Jurkat, Clone E6-1 (cell line): ENCODE results near the gene ANKRD44.
"Not testable (repeated sequence)": the region's sequence is repeated elsewhere in the genome, so short reads cannot be mapped to it uniquely, and the experiment has no call there.

Experiments
- DNase-seq: peaks from one replicate; pipeline ENCODE4 v3.0.0-alpha.2; 2011; ENCODE audit warnings: low read depth, low spot score
- H3K4me3 ChIP-seq: 2 replicates; pipeline ENCODE4 v1.5.1; 2011; ENCODE audit warnings: mild to moderate bottlenecking, low read length, control low read depth, moderate library complexity

Gene ANKRD44

DNA sequence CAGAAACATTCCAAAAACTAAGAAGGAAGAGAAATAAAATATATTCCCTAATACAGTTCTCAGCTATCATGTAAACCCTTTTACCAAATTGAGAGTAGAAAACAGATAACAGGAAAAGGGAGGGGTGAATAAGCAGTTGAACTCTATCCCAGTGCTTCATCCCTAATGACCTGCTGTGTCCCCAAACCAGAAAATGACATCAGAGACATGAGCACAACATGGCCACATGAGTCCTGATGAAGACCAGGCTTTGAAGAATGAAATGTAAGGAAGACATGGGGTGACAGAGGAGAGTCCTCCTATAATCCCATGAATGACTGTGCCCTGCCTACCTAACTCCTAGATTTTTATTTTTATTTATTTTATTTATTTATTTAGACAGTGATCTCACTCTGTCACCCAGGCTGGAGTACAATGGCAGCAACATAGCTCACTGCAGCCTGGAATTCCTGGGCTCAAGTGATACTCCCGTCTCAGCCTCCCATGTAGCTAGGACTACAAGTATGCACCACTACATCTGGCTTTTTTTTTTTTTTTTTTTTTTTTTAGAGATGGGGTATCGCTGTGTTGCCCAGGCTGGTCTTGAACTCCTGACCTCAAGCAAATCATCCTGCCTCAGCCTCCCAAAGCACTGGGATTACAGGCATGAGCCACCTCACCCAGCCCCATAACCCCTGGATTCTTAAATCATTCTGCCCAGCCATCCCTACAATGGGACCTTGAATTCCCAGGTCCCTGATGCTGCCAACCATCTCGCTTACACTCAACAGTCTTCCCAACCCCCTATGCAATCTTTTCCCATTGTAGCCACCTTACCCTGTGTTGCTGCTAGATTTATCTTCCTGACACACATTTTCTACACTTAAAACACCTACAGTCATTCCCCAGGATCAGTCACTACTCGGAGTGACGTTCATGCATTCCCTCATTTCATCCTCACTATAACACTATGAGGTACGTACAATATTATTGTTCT, 64.5 kb downstream of the ANKRD44 start:
- H3K4me3 ChIP-seq, result no peak overlapping the region
- no peak for DNase-seq

DNA sequence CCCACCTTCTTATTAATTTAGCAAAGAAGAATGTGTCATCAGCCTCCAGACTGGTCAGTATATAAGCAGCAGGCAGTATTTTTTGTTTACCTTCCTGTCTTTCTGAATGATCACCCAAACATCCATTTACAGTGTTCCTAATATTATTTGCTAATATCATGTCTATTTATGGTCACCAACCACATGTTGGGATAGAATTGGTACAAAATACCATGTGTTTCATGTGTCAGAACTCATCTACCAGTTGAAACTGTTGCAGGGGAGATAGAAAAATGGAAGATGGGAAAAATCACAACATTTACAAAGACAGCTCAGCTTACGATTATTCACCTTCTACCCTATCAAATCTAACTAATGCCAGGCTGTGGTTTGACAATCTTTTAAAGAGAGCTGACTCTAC, 66.2 kb downstream of the ANKRD44 start:
- no peak overlapping the region for H3K4me3 ChIP-seq
- no peak for DNase-seq

DNA sequence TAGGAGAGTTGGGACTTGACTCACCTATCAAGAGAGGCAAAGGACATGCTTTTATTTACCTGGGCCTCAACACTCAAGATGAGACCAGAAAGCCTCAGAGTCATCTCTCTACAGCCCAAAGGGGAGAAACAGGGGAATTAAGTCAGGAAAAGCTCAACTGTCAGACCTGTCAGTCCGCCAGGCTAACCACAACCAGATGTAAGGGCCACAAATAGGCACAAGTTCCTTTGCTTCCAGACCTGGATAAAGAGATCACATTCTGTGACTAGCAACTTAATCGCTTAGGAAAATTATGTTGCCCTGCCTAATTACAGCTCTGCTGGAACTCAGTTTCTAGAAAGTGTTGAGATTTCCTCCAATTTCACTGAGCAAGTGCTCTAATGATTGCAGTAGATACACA, 67.9 kb downstream of the ANKRD44 start:
- DNase-seq, result no peak
- no peak overlapping the region for H3K4me3 ChIP-seq

DNA sequence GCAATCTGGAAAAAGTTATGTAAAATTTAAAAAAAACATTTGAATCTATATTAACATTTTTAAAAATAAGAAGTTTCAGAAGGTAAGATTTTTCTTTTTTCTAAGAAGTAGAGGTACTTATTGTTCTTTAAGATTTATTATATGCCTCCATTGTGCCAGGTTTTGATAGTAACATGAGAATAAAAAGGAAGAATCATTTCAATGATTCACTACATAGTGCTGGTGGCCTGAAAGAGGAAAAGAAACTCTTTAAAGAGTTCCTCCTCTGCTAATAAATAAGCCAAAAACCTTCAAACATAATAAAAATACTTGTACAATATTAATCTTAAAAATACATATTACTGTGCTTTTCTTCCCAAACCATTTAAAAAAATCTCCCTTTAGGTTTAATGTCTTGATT, 69.0 kb downstream of the ANKRD44 start:
- no peak for DNase-seq

DNA sequence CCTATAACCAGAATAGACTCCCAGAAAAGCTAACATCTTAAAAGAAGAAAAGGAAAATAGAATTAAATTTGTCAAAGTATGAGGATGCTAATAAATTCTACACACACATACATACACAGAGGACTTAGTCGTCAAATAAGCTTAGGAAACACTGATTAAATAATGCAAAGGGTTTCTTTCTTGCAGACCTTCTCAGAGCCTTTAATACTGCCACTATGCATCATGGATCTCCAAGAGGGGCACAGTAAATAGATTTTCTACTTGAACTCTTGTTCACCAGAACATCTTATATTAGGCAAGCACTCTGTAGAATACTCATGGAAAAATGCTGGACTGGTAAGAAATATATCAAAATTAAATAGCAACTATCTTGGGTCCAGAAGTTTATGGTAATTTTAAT, 69.4 kb downstream of the ANKRD44 start:
- no peak overlapping the region for H3K4me3 ChIP-seq
- no peak for DNase-seq

More for the DNA sequence above, 69.0 kb downstream of the ANKRD44 start:
- H3K4me3 ChIP-seq, result no peak overlapping the region

DNA sequence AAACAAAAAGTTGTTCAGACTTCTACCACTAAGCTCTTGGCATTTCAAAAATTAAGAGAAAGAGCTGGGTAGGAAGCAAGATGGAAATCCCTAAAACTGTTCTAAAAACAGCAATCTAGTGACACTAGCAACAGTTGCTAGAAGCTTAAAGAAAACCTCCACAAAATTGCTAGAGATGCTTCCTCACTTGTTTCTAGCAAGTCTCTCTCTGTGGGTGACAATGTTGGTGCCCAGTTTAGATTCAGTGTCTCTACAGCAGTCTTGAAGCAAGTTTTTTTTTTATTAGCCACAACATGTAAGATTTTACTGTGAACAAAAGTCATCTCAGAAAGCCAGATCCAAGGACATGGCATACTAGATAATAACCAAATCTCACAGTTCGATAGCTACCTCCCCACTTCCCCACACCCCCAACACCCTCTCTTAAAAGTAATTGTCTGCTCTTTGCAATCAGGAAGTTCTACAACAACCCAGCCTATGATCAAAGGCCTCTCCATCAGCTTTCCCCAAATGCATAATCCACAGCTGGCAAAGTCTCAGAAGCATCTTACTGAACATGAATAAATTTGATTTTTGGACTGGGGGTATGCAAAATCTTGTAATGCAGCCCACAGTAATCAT, 70.0 kb downstream of the ANKRD44 start:
- peak; percentile 36 for DNase-seq
- no peak overlapping the region for H3K4me3 ChIP-seq

DNA sequence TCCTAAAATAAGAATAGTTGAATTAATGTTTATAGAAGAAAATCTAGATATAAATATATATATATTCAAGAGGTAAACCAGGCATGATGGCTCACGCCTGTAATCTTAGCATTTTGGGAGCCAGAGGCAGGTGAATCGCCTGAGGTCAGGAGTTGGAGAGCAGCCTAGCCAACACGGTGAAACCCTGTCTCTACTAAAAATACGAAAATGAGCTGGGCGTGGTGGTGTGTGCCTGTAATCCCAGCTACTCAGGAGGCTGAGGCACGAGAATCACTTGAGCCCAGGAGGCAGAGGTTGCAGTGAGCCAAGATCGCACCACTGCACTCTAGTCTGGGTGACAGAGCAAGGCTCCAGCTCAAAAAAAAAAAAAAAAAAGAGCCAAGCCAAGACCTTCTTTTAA, 70.6 kb downstream of the ANKRD44 start:
- DNase-seq, H3K4me3 ChIP-seq: not testable (repeated sequence)

DNA sequence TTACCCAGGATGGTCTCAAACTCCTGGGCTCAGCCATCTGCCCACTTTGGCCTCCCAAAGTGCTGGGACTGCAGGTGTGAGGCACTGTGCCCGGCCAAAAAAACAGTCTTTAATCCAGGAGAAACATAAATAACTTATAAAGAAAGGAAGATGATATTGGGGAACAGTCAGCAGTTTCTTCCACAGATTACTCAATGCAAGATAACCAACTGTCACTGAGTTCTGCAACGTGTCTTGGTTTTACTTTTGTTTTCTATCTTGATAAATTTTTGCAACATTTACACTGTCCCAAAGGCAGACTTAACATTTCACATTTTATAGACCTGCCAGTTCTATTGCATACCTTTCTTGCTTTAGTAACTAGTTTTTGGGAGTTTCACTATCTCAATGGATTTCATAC, 71.1 kb downstream of the ANKRD44 start:
- DNase-seq, result peak; percentile 15

DNA sequence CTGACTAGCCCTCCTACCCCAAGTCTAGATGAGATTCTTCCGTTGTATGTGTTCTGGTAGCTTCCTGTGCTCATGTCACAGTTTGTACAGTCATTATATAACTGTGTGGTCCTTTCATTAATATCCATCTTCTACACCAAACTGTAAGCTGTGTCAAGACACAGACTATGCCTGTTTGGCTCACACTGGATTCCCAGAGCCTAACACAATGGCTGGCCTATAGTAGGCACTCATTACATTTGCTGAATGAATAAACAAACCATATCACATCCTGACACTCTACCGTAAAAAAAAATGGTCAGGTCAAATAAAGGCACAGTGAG, 72.6 kb downstream of the ANKRD44 start:
- no peak for DNase-seq
- H3K4me3 ChIP-seq, result no peak overlapping the region

More for the DNA sequence above, 71.1 kb downstream of the ANKRD44 start:
- no peak overlapping the region for H3K4me3 ChIP-seq

DNA sequence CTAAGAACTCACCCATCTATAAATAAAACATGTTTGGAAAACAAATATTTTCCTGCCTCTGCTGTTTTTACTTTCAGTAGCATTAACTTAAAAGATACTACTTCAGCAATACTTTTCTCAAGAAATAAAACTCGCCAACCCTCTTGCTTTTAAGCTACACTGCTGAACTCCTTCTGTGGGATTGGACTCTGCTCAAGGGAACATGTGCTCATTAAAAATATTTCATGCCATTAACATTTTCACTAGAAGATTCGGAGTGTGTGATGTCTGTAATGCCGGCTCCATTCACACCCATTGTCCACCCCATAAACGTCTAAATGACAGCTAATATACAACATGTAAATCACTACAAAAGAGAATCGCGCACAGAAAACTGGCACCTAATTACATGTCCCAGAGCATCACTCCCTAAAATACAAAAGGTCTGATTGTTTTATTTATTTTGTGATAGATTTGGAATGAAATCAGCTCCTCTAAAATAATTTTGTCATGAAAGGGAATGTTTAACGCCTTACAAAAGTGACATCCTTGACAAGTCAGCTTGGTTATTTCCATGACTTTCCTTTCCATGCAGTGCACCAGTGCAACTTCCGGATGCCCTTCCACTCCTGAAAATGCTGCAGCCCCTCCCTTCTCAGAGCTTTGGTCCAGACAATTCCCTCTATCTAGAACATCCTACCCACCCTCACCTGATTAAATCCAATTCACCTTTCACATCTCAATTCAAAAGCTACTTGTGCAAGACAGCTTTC, 73.1 kb downstream of the ANKRD44 start:
- H3K4me3 ChIP-seq, result no peak overlapping the region
- DNase-seq, result no peak

DNA sequence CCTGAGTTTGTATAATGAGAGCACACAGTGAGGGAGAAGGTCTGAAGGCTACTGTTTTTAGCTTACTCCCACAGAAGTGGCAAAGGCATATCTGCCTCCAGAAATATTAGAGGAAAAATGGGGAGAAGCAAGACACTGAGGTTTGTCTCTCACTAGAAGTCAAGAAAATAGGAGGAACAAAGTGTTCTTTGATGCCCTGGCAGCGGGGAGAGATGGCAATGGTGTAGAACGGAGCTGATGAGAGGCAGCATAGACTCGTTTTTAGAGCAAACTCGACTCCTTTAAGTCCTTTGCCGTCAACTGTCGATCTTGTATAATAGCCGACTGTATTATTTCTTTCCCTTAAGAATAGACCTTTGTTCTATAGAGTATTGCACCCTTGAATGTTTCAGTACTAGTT, 73.8 kb downstream of the ANKRD44 start:
- no peak overlapping the region for H3K4me3 ChIP-seq
- no peak for DNase-seq

DNA sequence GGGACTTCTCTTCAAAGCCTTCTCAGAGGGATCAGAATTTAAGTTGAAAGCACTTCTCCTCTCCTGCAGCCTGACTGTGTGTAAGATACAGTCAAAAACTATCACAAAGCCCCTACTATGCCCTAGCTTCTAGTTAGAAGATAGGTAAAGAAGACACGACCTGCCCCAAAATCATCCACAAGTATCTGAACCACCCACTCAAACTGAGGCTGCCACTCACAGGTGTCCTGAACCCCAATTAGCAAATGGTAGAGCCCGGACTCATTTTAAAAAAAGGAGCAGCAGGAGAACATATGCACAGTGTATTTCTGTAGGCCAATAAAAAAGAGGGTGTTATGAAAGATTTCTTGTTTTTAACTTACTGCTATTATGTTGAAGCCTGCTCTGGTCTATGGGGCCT, 74.4 kb downstream of the ANKRD44 start:
- no peak overlapping the region for H3K4me3 ChIP-seq
- DNase-seq, result no peak

DNA sequence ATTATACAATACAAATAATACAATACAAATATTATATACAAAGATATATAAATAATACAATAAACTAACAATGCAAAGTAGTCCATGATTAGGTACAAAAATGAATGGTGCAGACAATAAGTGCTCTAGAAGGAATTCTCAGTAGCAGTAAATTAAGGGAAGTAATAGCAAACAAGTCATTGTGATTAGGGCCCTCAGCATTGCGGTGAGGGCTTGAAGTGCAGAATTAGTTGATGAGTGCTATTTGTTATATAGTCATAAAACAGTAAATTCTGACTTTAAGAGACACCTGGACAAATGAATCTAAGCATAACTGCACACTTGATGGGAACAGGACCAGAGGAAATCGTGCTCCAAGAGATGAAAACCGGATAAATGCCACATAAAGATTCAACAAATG, 74.9 kb downstream of the ANKRD44 start:
- H3K4me3 ChIP-seq, result no peak overlapping the region
- DNase-seq, result no peak

DNA sequence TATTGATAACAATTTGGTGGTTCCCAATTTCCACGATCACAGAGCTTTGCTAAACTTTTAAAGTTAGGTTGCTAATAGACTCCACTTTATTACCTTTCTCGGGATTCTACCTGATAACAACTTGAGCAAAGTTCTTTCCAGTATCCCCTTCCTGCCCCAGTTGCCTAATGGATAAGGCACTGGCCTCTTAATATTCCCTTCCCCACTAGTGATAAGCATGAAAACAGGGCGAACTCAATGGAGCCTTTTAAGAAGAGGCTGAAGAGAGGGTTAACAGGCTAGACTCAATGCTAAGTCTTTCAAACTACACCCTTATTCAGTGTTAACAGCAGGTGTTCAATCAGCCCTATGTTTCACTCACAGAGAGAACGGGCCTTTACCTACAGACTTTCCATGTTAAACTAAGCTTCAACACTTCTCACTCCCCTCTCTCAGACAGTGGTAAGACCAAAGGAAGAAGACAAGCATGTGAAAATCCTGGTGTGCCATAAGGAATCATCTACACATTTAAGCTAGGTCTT, 75.8 kb downstream of the ANKRD44 start:
- no peak for DNase-seq
- no peak overlapping the region for H3K4me3 ChIP-seq

DNA sequence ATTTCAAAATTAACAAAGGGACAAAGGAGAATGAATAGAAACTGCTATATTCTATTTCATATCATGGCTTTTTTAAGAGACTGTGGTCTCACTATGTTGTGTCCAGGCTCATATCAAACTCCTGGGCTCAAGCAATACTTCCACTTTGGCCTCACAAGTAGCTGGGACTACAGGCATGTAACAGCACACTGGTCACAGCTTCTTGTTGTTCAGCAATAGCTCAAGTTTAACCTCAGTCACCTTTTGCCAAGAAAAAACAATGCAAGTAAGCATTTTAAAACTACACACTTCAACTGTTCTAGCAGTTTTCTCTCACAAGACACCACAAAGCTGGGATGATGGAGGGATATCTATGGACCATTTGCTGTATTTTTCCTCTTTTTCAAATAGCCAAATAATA, 77.1 kb downstream of the ANKRD44 start:
- DNase-seq, result no peak
- H3K4me3 ChIP-seq, result no peak overlapping the region

DNA sequence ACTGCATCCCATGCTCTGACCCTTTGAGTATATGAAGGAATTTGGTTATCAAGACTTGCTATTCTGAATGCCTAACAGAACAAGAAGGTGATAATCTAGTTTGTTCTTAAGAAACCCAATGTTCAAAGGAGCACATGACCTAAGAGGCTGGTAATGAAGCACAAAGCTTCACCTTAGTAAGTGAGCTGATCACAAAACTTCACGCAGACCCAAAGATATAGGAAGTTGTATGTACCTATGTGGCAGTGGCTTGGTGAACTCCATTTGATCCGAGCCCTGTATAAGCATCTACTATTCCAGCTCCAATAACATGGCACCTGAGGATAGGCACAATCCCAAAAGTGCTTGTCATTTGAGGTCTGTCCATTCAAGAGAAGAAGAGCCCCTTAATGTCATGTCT, 78.6 kb downstream of the ANKRD44 start:
- no peak overlapping the region for H3K4me3 ChIP-seq

DNA sequence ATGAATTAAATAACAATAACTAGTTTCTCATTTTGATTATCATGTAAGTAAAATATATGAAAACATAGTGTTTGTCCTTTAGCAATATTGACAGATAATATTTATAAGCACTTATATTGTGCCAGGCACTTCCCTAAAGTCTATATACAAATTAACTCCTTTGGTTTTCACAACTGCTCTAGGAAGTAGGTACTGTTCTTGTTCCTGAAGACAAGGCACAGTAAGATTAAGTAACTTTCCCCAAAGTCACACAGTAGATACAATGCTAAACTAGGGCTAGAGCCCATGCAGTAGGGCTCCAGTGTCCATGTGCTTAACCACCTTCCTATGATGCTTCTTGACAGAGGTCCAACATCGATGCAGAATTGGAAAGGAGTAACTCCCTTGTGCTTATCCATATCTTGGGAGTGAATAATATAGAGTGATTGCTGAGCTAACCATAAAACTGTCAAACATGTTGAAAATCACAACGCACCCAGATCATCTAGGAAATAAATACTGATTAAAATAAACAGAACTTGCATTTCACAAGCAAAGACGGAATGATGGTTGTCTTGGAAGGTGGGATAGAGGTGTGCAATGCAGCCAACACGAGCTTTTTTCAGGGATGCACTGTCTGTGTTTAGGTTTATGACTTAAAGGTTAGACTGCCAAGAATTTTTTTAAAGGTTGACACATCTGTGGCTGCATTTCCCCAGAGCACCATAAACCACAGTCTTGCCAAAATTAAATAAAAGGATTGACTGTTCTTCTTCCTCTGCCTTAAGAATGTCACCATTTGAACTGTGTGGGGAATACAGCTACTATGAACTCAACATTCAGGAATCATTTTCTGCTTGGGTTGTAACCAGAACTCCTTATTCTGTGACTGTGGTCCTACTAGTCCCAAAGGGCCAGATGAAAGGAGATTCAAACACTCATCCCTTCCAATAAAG, 80.8 kb downstream of the ANKRD44 start:
- no peak for DNase-seq
- no peak overlapping the region for H3K4me3 ChIP-seq

More for the DNA sequence above, 78.6 kb downstream of the ANKRD44 start:
- no peak for DNase-seq

DNA sequence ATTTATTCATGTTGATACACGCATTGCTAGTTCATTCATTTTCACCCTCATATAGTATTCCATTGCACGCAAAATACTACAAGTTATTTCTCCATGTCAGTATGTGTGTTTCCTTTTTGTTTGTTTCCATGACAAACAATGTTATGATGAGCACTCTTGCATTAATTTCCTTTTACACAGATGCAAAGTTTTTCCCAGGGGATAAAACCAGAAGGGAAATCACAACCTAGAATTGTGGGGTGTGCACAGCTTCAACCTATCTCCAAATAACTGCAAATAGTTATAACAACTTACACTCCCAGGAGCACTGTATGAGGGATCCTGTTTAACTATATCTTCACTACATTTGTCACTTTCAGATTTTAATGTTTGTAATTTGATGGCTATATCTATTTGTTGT, 87.1 kb downstream of the ANKRD44 start:
- no peak for DNase-seq
- H3K4me3 ChIP-seq, result no peak overlapping the region

DNA sequence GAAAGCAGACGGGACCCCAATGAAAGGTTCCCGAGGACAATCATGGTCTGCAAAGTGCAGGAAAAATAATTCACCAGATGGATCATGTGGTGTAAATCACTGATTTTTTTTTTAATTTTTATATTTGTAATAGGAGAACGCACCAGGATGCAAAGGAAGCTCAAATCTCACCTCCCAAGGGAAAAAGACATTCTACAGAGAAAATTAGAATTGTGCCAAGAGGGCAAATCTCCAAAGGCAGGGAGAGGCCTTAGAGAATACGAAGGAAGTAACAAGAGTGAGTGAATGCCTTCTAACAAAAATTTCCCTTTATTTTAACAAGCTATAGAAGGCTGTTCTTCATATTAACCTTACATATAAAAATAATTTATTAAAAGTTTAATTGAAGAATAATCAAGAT, 90.9 kb downstream of the ANKRD44 start:
- no peak for DNase-seq
- no peak overlapping the region for H3K4me3 ChIP-seq
